HepG2 (cell line): ENCODE measurements around the gene TRIM23. TPM values are rescaled to one million over a fixed set of nuclear protein-coding genes. Genes with fewer than 3 reads are reported as not detected.

ENCODE experiments used
- ARID4A ChIP-seq: sonication (generic); formaldehyde crosslinking; IDR thresholded peaks from 2 replicates; pipeline ENCODE4 v1.5.0; 2020; ENCODE audit warnings: mild to moderate bottlenecking, missing genetic modification reagents, borderline replicate concordance
- DPF2 ChIP-seq: sonication (generic); formaldehyde crosslinking; IDR thresholded peaks from 2 replicates; pipeline ENCODE4 v1.4.0; 2020; ENCODE audit warnings: mild to moderate bottlenecking, low read depth, missing genetic modification reagents, borderline replicate concordance
- EP300 ChIP-seq, 3 experiments: sonication (generic) in 1 of 3; formaldehyde crosslinking in 1 of 3; IDR thresholded peaks; 2 replicates each; pipeline versions ENCODE4 v1.5.1 to v1.6.1; 2011 to 2020; ENCODE audit warnings: low read depth in 2 of 3, low read length in 2 of 3, borderline replicate concordance in 1 of 3, improper control_type of control experiment in 1 of 3, mild to moderate bottlenecking in 1 of 3, missing genetic modification reagents in 1 of 3, moderate library complexity in 1 of 3
- FOSL2 ChIP-seq: sonication (generic); formaldehyde crosslinking; IDR thresholded peaks from 2 replicates; pipeline ENCODE4 v1.4.0; 2020; ENCODE audit warnings: missing genetic modification reagents
- FOXO1 ChIP-seq: sonication (generic); formaldehyde crosslinking; IDR thresholded peaks from 2 replicates; pipeline ENCODE4 v1.4.0; 2020; ENCODE audit warnings: missing genetic modification reagents
- FOXP4 ChIP-seq: sonication (generic); formaldehyde crosslinking; IDR thresholded peaks from 2 replicates; pipeline ENCODE4 v1.4.0; 2020; ENCODE audit warnings: missing genetic modification reagents
- GABPA ChIP-seq, 2 experiments: IDR thresholded peaks; 2 replicates each; pipeline ENCODE4 v1.6.1; 2011 to 2016; ENCODE audit warnings: low read depth in 2 of 2, low read length in 1 of 2, missing biosample characterization in 1 of 2, missing genetic modification characterization in 1 of 2
- GABPB1 ChIP-seq: IDR thresholded peaks from 2 replicates; pipeline ENCODE4 v1.6.1; 2016; ENCODE audit warnings: mild to moderate bottlenecking, missing genetic modification reagents, moderate library complexity, missing compliant biosample characterization
- HNF4A ChIP-seq: sonication (generic); formaldehyde crosslinking; IDR thresholded peaks from 2 replicates; pipeline ENCODE4 v1.4.0; 2020; ENCODE audit warnings: missing genetic modification reagents
- HNF4G ChIP-seq, 2 experiments: sonication (generic) in 1 of 2; formaldehyde crosslinking in 1 of 2; IDR thresholded peaks; 2 replicates each; pipeline versions ENCODE4 v1.4.0 to v1.6.1; 2011 to 2020; ENCODE audit warnings: borderline replicate concordance in 2 of 2, low read depth in 2 of 2, mild to moderate bottlenecking in 2 of 2, low read length in 1 of 2, missing genetic modification reagents in 1 of 2, moderate library complexity in 1 of 2
- IRF2 ChIP-seq: IDR thresholded peaks from 2 replicates; pipeline ENCODE4 v1.6.1; 2018; ENCODE audit warnings: missing genetic modification reagents, missing compliant biosample characterization
- KLF6 ChIP-seq: IDR thresholded peaks from 2 replicates; pipeline ENCODE4 v1.8.0; 2016; ENCODE audit warnings: missing biosample characterization, missing genetic modification reagents
- NCOA1 ChIP-seq: sonication (generic); formaldehyde crosslinking; IDR thresholded peaks from 2 replicates; pipeline ENCODE4 v1.9.0; 2021; ENCODE audit warnings: missing genetic modification reagents
- NR2F2 ChIP-seq: IDR thresholded peaks from 2 replicates; pipeline ENCODE4 v1.6.1; 2012; ENCODE audit warnings: low read depth, inconsistent platforms, borderline replicate concordance
- RARA ChIP-seq: IDR thresholded peaks from 2 replicates; pipeline ENCODE4 v1.6.1; 2016; ENCODE audit warnings: missing genetic modification reagents, missing compliant biosample characterization
- SKI ChIP-seq: fragments of 450-650 bp; IDR thresholded peaks from one replicate; pipeline ENCODE4 v1.6.1; 2018; ENCODE audit warnings: mild to moderate bottlenecking; ENCODE audit not compliant: partially characterized antibody
- SP2 ChIP-seq: sonication (generic); formaldehyde crosslinking; IDR thresholded peaks from 2 replicates; pipeline ENCODE4 v1.5.1; 2020; ENCODE audit warnings: mild to moderate bottlenecking, missing genetic modification reagents
- YY1 ChIP-seq: IDR thresholded peaks from 2 replicates; pipeline ENCODE4 v1.6.1; 2011; ENCODE audit warnings: low read length, low read depth, moderate library complexity, mild to moderate bottlenecking; ENCODE audit not compliant: insufficient read depth, insufficient replicate concordance
- ZBTB20 ChIP-seq: sonication (generic); formaldehyde crosslinking; IDR thresholded peaks from 2 replicates; pipeline ENCODE4 v1.8.1; 2023; ENCODE audit warnings: missing genetic modification reagents, low read depth, mild to moderate bottlenecking, borderline replicate concordance
- ZFP82 ChIP-seq: sonication (generic); formaldehyde crosslinking; IDR thresholded peaks from 2 replicates; pipeline ENCODE4 v1.5.1; 2020; ENCODE audit warnings: mild to moderate bottlenecking, missing genetic modification reagents, borderline replicate concordance
- ZNF121 ChIP-seq: sonication (generic); formaldehyde crosslinking; IDR thresholded peaks from 2 replicates; pipeline ENCODE4 v1.5.0; 2020; ENCODE audit warnings: mild to moderate bottlenecking, missing genetic modification reagents
- ZNF589 ChIP-seq: sonication (generic); formaldehyde crosslinking; conservative IDR thresholded peaks from 2 replicates; pipeline ENCODE4 v1.8.0; 2022; ENCODE audit warnings: mild to moderate bottlenecking, moderate library complexity, missing genetic modification reagents
- ZNF619 ChIP-seq: sonication (generic); formaldehyde crosslinking; IDR thresholded peaks from 2 replicates; pipeline ENCODE4 v1.4.0; 2020; ENCODE audit warnings: mild to moderate bottlenecking, missing genetic modification reagents
- ZNF644 ChIP-seq: IDR thresholded peaks from 2 replicates; pipeline ENCODE4 v1.6.1; 2016; ENCODE audit warnings: low read depth
- polyA plus RNA-seq, 8 experiments: library from polyadenylated mRNA; depleted of rRNA in 3 of 8; stranded (reverse) in 7 of 8; unstranded in 1 of 8; fragments of >200 nt; fragmentation: Illumina TruSeq in 4 of 8; extraction: Trizol in 4 of 8; gene quantifications; 2 replicates each; pipeline versions ENCODE4 v1.2.1 to v1.2.3, GENCODE V29; 2011 to 2016; ENCODE audit warnings: low read depth in 4 of 8, missing spikeins in 1 of 8, mixed read lengths in 1 of 8; ENCODE audit not compliant: insufficient read depth in 1 of 8
- total RNA-seq, 5 experiments: library from RNA; depleted of rRNA; stranded (reverse); fragments of >200 nt; fragmentation: Illumina TruSeq; extraction: Trizol; gene quantifications; 2 replicates each; pipeline ENCODE4 v1.2.3, GENCODE V29; 2016; ENCODE audit warnings: low read depth in 1 of 5

Gene TRIM23
- total and polyA plus RNA-seq, 2 of the 13 experiments (the other 11 are each of a cell fraction or from before 2014, with no cell fraction given) = 4.6 to 11.4 TPM

- TF ChIP-seq FOXP4 (CRISPR knock-in tag) (peak; percentile 65), ZNF619 (CRISPR knock-in tag) (no peak), RARA (CRISPR knock-in tag) (peak; percentile 86), IRF2 (CRISPR knock-in tag) (peak; percentile 69; the same call in 1 of the 2 replicates), NCOA1 (no peak), HNF4A (CRISPR knock-in tag) (peak; percentile 84), ARID4A (CRISPR knock-in tag) (no peak; the same call in 1 of the 2 replicates), YY1 (no peak), NR2F2 (no peak), ZBTB20 (CRISPR knock-in tag) (0 out of 2 replicates have a peak, but pooled peaks have one; percentile 36), DPF2 (CRISPR knock-in tag) (peak; percentile 74), ZNF644 (CRISPR knock-in tag) (peak; percentile 58; the same call in 1 of the 2 replicates), ZFP82 (CRISPR knock-in tag) (no peak), EP300 (IDR thresholded peaks at IDR 0.05; ENCODE audit: low read depth in 2 of 2, low read length in 2 of 2) (peak in 1 of 2 experiments; percentile 80; a peak in 2 of 4 replicates), EP300 (CRISPR knock-in tag; IDR thresholded peaks at IDR 0.05; ENCODE audit: borderline replicate concordance) (peak; percentile 49; the same call in 1 of the 2 replicates), SP2 (CRISPR knock-in tag) (no peak), FOXO1 (peak; percentile 83; the same call in 1 of the 2 replicates), FOSL2 (0 out of 2 replicates have a peak, but pooled peaks have one; percentile 29), ZNF589 (CRISPR knock-in tag) (no peak), GABPA (IDR thresholded peaks at IDR 0.05; ENCODE audit: low read depth, low read length) (no peak), GABPA (CRISPR knock-in tag; IDR thresholded peaks at IDR 0.05; ENCODE audit: low read depth) (peak; percentile 56; the same call in 1 of the 2 replicates), KLF6 (CRISPR knock-in tag) (0 out of 2 replicates have a peak, but pooled peaks have one; percentile 51), ZNF121 (CRISPR knock-in tag) (no peak), GABPB1 (CRISPR knock-in tag) (0 out of 2 replicates have a peak, but pooled peaks have one; percentile 29), HNF4G (IDR thresholded peaks at IDR 0.05; ENCODE audit: borderline replicate concordance, low read depth, low read length) (peak; percentile 18; the same call in 1 of the 2 replicates), HNF4G (CRISPR knock-in tag; IDR thresholded peaks at IDR 0.05; ENCODE audit: borderline replicate concordance, low read depth) (no peak), SKI (peak; percentile 10)
Measured at GRCh38 chr5:65651144-65651543, 27.0 kb upstream of the TRIM23 start (continued).
